NCI-H82 (cell line): ENCODE measurements around the gene BBS1.
A peak's percentile ranks its signal among the peaks of the same experiment; 100 is the strongest.

Experiments
- DNase-seq: peaks from one replicate; lab custom pipeline; 2025; lab: John Stamatoyannopoulos, UW

BBS1 gene

GRCh38 chr11:66549696-66550095 lies 39.3 kb downstream of the BBS1 start:
- no peak for DNase-seq

GRCh38 chr11:66550887-66551286 lies 40.5 kb downstream of the BBS1 start:
- no peak for DNase-seq

- DNase-seq = no peak
Measured at GRCh38 chr11:66554602-66555001, 44.2 kb downstream of the BBS1 start.

GRCh38 chr11:66555416-66555815 lies 45.0 kb downstream of the BBS1 start:
- no peak for DNase-seq

- no peak for DNase-seq
Measured at GRCh38 chr11:66556086-66556485, 45.7 kb downstream of the BBS1 start.

GRCh38 chr11:66557733-66558326 lies 47.4 kb downstream of the BBS1 start:
- DNase-seq = no peak

GRCh38 chr11:66559142-66559865 lies 48.9 kb downstream of the BBS1 start:
- no peak for DNase-seq

GRCh38 chr11:66559866-66560676 lies 49.6 kb downstream of the BBS1 start:
- DNase-seq = no peak

GRCh38 chr11:66561178-66561974 lies 50.9 kb downstream of the BBS1 start:
- DNase-seq = peak; percentile 21

GRCh38 chr11:66561975-66562248 lies 51.5 kb downstream of the BBS1 start:
- no peak for DNase-seq

GRCh38 chr11:66562275-66562674 lies 51.8 kb downstream of the BBS1 start:
- DNase-seq = no peak

GRCh38 chr11:66562907-66563583 lies 52.6 kb downstream of the BBS1 start:
- DNase-seq = no peak

GRCh38 chr11:66563832-66564231 lies 53.4 kb downstream of the BBS1 start:
- no peak for DNase-seq

GRCh38 chr11:66564538-66564937 lies 54.1 kb downstream of the BBS1 start:
- DNase-seq = no peak

GRCh38 chr11:66564984-66565383 lies 54.5 kb downstream of the BBS1 start:
- no peak for DNase-seq

GRCh38 chr11:66566221-66566620 lies 55.8 kb downstream of the BBS1 start:
- DNase-seq = no peak

- no peak for DNase-seq
Measured at GRCh38 chr11:66567787-66568123, 57.3 kb downstream of the BBS1 start.

- DNase-seq = peak; percentile 14
Measured at GRCh38 chr11:66568124-66568916, 57.9 kb downstream of the BBS1 start, which contains the start of gene CTSF. Gene CTSF (minus strand): TSS chr11:66568606. CDS start chr11:66568486, 120 bp downstream.

GRCh38 chr11:66569076-66569475 lies 58.6 kb downstream of the BBS1 start:
- peak; percentile 27 for DNase-seq

- DNase-seq = no peak
Measured at GRCh38 chr11:66570079-66570849, 59.8 kb downstream of the BBS1 start.
